Activated naive CD8-positive, alpha-beta T cell treated with anti-CD3 and anti-CD28 coated beads, Interleukin-2, amount 10 ng/mL, durations not matched to agents 7 days and 5 days (primary cell): ENCODE measurements around the gene TRAF4. TPM values are rescaled to one million over a fixed set of nuclear protein-coding genes. Genes with fewer than 3 reads are reported as not detected.
A peak's percentile ranks its signal among the peaks of the same experiment; 100 is the strongest.

ENCODE experiments used
- ATAC-seq: fragments of 150-1000 bp; cut with Tn5 transposase; one replicate; pipeline ENCODE4 v1.10.0; 2021; ENCODE audit warnings: low read depth, moderate library complexity
- POLR2A ChIA-PET: fragments of 350-600 bp; sonication (Branson Sonifier 250); formaldehyde crosslinking; loops from one replicate; lab custom pipeline; 2021; ENCODE audit warnings: antibody characterized with exemption; lab: Charles Lee
- DNase-seq: peaks from one replicate; pipeline ENCODE4 v3.0.0; 2021
- H3K27ac Mint-ChIP-seq: one replicate; pipeline ENCODE4 v1.8.0; 2022; ENCODE audit warnings: mild to moderate bottlenecking, mixed read lengths
- H3K27me3 Mint-ChIP-seq: one replicate; pipeline ENCODE4 v1.8.0; 2022; ENCODE audit warnings: mild to moderate bottlenecking, moderate library complexity, mixed read lengths
- H3K36me3 Mint-ChIP-seq: one replicate; pipeline ENCODE4 v1.8.0; 2021; ENCODE audit warnings: mild to moderate bottlenecking, mixed read lengths
- H3K4me1 Mint-ChIP-seq: one replicate; pipeline ENCODE4 v1.8.0; 2021; ENCODE audit warnings: mixed read lengths
- H3K4me3 Mint-ChIP-seq: one replicate; pipeline ENCODE4 v1.8.0; 2022; ENCODE audit warnings: mild to moderate bottlenecking, moderate library complexity, mixed read lengths
- H3K9me3 Mint-ChIP-seq: one replicate; pipeline ENCODE4 v1.8.0; 2021; ENCODE audit warnings: mixed read lengths
- total RNA-seq, 2 experiments: library from RNA; stranded (reverse); gene quantifications; one replicate each; pipeline ENCODE4 v1.2.3, GENCODE V29; 2021

TRAF4 gene, protein sequence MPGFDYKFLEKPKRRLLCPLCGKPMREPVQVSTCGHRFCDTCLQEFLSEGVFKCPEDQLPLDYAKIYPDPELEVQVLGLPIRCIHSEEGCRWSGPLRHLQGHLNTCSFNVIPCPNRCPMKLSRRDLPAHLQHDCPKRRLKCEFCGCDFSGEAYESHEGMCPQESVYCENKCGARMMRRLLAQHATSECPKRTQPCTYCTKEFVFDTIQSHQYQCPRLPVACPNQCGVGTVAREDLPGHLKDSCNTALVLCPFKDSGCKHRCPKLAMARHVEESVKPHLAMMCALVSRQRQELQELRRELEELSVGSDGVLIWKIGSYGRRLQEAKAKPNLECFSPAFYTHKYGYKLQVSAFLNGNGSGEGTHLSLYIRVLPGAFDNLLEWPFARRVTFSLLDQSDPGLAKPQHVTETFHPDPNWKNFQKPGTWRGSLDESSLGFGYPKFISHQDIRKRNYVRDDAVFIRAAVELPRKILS
- 10 to 100 TPM; 48.1 to 55.3 TPM for total RNA-seq

GRCh38 chr17:28743243-28744103, at the start of gene TRAF4:
TSS of gene TRAF4 (plus strand) at chr17:28744011. CDS start at chr17:28744113, 102 bp downstream.
- POLR2A ChIA-PET, result interaction anchor here (0.7 to 13.1 kb wide), 8 partner anchors 8 to 408 kb away, joined by 3 to 266 read pairs (median 4); partner anchors contain the start of genes NEK8, RPL23A, TLCD1 and TNFAIP1
- ATAC-seq, result peak; percentile 86

DNA sequence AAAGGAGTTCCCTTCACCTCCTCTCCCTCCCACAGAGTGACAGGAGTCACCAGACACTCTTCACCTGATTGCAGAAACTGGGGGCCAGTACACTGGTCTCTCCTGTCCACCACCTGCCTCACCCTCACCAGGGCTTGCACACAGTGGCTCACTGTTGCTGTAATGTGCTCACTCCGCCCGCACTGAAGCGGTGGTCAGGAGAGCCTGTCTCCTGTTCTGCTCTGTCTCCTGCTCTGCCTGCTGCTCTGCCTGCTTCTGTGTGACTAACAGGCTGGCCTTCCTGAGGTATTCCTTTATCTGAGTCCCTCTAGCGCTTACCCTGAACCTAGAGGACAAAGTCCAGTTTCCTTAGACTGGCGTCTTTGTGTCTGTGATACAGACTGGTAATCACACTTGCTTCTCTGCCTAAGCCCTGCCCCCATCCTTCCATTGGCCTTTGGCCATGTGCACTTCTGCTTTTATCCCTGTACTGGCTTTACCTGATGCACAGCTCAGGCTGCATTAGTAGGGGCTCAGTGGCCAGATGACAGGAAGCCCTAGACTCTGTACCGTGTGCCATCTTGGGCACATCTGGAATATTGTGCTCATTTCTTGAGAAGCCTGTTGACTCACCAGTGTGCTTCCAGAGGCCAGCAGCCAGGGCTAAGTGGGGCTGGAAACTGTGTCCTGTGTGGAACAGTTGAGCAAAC, 45.4 kb upstream of the TRAF4 start:
- H3K9me3 Mint-ChIP-seq, result no peaks in the 10 kb centered on the region
- peaks cover 12% of the 10 kb centered on the region for H3K36me3 Mint-ChIP-seq
- no peaks in the 10 kb centered on the region for H3K27me3 Mint-ChIP-seq
- no peak overlapping the region for H3K27ac Mint-ChIP-seq
- no peak overlapping the region for H3K4me3 Mint-ChIP-seq
- no peaks in the 10 kb centered on the region for H3K4me1 Mint-ChIP-seq
- ATAC-seq (no peak), DNase-seq (no peak)
- POLR2A ChIA-PET, result no interaction called here

More at GRCh38 chr17:28743243-28744103, at the start of gene TRAF4:
- Mint-ChIP-seq H3K4me3 (peak within 1 kb of the TSS; percentile 91), H3K9me3 (no peaks in the 10 kb centered on the region), H3K27ac (peak within 1 kb of the TSS; percentile 88), H3K4me1 (peaks cover 26% of the 10 kb centered on the region), H3K36me3 (peaks cover 9% of the 10 kb centered on the region), H3K27me3 (no peaks in the 10 kb centered on the region)
- DNase-seq, result peak; percentile 88

- H3K9me3 Mint-ChIP-seq, result no peaks in the 10 kb centered on the region
- H3K36me3 Mint-ChIP-seq, result peaks cover 9% of the 10 kb centered on the region
- POLR2A ChIA-PET, result no interaction called here
Measured at GRCh38 chr17:28700278-28700677, 43.5 kb upstream of the TRAF4 start.

DNA sequence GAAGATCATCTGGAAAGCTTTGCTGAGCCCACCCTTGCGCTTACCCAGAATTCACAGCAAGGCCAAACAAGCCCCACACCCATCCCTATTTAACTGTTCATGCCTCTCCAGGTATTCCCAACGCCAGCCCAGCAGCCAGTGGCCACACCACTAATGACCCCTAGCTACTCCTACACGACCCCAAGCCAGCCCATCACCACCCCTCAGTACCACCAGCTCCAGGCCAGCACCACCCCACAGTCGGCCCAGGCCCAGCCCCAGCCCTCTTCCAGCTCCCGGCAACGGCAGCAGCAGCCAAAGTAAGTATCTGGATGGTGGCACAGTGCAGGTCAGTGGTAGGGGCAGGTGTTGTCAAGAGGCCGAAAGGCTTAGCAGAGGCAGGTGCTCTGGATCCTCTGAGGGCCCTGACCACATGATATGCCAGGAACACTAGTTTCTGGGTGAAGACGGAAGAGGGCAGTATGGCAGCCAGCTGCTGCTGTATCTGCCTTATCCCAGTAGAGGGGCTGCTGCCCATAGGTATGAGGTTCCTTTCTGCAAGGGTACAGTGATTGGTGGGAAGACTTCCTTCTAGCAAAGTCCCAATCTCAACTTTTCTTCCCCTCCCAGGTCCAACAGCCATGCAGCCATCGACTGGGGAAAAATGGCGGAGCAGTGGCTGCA, 42.9 kb upstream of the TRAF4 start:
- H3K4me1 Mint-ChIP-seq, result no peaks in the 10 kb centered on the region
- H3K36me3 Mint-ChIP-seq, result peaks cover 9% of the 10 kb centered on the region
- POLR2A ChIA-PET, result interaction anchor here (1.2 kb wide), 1 partner anchor 10 kb away, joined by 3 read pairs; no protein-coding TSS in a partner anchor

More at GRCh38 chr17:28700278-28700677, 43.5 kb upstream of the TRAF4 start:
- Mint-ChIP-seq H3K4me3 (no peak overlapping the region), H3K4me1 (no peaks in the 10 kb centered on the region), H3K27me3 (no peaks in the 10 kb centered on the region), H3K27ac (no peak overlapping the region)
- ATAC-seq, result no peak
- DNase-seq, result no peak

GRCh38 chr17:28702026-28702751, 41.6 kb upstream of the TRAF4 start:
- DNase-seq (no peak), ATAC-seq (no peak)
- H3K4me1 Mint-ChIP-seq, result peaks cover 1% of the 10 kb centered on the region
- H3K36me3 Mint-ChIP-seq, result peaks cover 9% of the 10 kb centered on the region
- peak overlapping the region; percentile 36 for H3K27ac Mint-ChIP-seq
- H3K27me3 Mint-ChIP-seq, result no peaks in the 10 kb centered on the region
- H3K9me3 Mint-ChIP-seq, result no peaks in the 10 kb centered on the region
- no peak overlapping the region for H3K4me3 Mint-ChIP-seq
- POLR2A ChIA-PET, result interaction anchor here (0.8 to 1.2 kb wide), 4 partner anchors 9 to 31 kb away, joined by 3 read pairs; partner anchors contain the start of gene RPL23A

More for the DNA sequence above, 42.9 kb upstream of the TRAF4 start:
- Mint-ChIP-seq H3K27me3 (no peaks in the 10 kb centered on the region), H3K4me3 (no peak overlapping the region), H3K9me3 (no peaks in the 10 kb centered on the region), H3K27ac (peak overlapping the region; percentile 5)
- no peak for DNase-seq
- ATAC-seq, result no peak

GRCh38 chr17:28702752-28703150, 41.1 kb upstream of the TRAF4 start:
- H3K27me3 Mint-ChIP-seq, result no peaks in the 10 kb centered on the region
- no peaks in the 10 kb centered on the region for H3K9me3 Mint-ChIP-seq
- H3K36me3 Mint-ChIP-seq, result peaks cover 9% of the 10 kb centered on the region
- no peak overlapping the region for H3K4me3 Mint-ChIP-seq
- POLR2A ChIA-PET, result interaction anchor here (0.8 kb wide), 3 partner anchors 12 to 32 kb away, joined by 3 read pairs; partner anchors contain the start of gene RPL23A
- peaks cover 2% of the 10 kb centered on the region for H3K4me1 Mint-ChIP-seq
- no peak for ATAC-seq
- H3K27ac Mint-ChIP-seq, result peak overlapping the region; percentile 36
- DNase-seq, result no peak

GRCh38 chr17:28703552-28704218, 40.1 kb upstream of the TRAF4 start:
- POLR2A ChIA-PET, result no interaction called here
- ATAC-seq, result no peak
- Mint-ChIP-seq H3K4me3 (no peak overlapping the region), H3K27ac (peak overlapping the region; percentile 49), H3K36me3 (peaks cover 9% of the 10 kb centered on the region), H3K9me3 (no peaks in the 10 kb centered on the region), H3K4me1 (peaks cover 5% of the 10 kb centered on the region), H3K27me3 (no peaks in the 10 kb centered on the region)
- no peak for DNase-seq

- no peak for ATAC-seq
- DNase-seq, result no peak
- H3K4me3 Mint-ChIP-seq, result no peak overlapping the region
- peaks cover 5% of the 10 kb centered on the region for H3K4me1 Mint-ChIP-seq
- H3K36me3 Mint-ChIP-seq, result peaks cover 9% of the 10 kb centered on the region
- POLR2A ChIA-PET, result interaction anchor here (1.2 kb wide), 1 partner anchor 42 kb away, joined by 4 read pairs; the partner anchor contains the start of genes SDF2 and SUPT6H
- H3K27me3 Mint-ChIP-seq, result no peaks in the 10 kb centered on the region
- no peaks in the 10 kb centered on the region for H3K9me3 Mint-ChIP-seq
- H3K27ac Mint-ChIP-seq, result peak overlapping the region; percentile 17
Measured at GRCh38 chr17:28704219-28704858, 39.5 kb upstream of the TRAF4 start.

- ATAC-seq (no peak), DNase-seq (no peak)
- peak overlapping the region; percentile 35 for H3K27ac Mint-ChIP-seq
- no peaks in the 10 kb centered on the region for H3K9me3 Mint-ChIP-seq
- H3K4me3 Mint-ChIP-seq, result no peak overlapping the region
- H3K27me3 Mint-ChIP-seq, result no peaks in the 10 kb centered on the region
- peaks cover 5% of the 10 kb centered on the region for H3K4me1 Mint-ChIP-seq
- peaks cover 9% of the 10 kb centered on the region for H3K36me3 Mint-ChIP-seq
- POLR2A ChIA-PET, result interaction anchor here (1.2 kb wide), 1 partner anchor 43 kb away, joined by 4 read pairs; the partner anchor contains the start of genes SDF2 and SUPT6H
Measured at GRCh38 chr17:28705074-28705659, 38.6 kb upstream of the TRAF4 start.

DNA sequence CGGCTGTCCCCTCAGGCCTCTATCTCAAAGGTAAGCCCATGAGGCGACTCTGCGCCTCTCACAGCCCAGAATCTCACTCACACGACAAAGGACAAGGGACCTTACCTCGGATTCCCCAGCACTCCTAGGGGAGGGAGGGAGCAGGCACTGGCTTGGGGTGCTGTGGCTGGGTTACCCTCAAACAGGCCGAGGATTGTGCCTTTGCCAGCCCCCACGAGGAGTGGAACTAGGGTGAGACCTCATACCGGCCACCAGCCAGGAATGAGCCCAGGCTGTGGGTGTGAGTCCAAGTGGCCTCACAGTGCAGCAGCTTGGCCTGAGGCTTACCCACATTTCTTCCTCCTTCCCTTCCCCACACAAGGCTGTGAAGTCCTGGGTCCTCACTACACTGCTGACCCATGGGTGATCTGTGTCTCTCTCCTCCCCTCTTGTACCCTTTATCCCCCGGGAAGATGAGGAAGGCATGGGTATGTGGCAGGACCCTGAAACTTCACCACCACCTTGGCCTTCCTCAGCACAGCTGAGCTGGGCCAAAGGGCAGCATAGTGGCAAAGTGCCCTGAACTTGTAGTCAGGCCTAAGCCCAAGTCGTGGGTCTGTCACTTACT, 38.0 kb upstream of the TRAF4 start:
- Mint-ChIP-seq H3K4me3 (no peak overlapping the region), H3K27ac (no peak overlapping the region), H3K4me1 (peaks cover 9% of the 10 kb centered on the region), H3K36me3 (peaks cover 8% of the 10 kb centered on the region), H3K9me3 (no peaks in the 10 kb centered on the region), H3K27me3 (no peaks in the 10 kb centered on the region)
- ATAC-seq, result no peak
- DNase-seq, result no peak
- POLR2A ChIA-PET, result interaction anchor here (1.2 kb wide), 2 partner anchors 44 kb away, joined by 3 to 4 read pairs; partner anchors contain the start of genes SDF2 and SUPT6H
